ENCODE results near the gene PERM1. TPM values are rescaled to one million over a fixed set of nuclear protein-coding genes. Genes with fewer than 3 reads are reported as not detected.

Gene PERM1
- total RNA-seq, 1 donor from 2014 or later: not detected

DNA sequence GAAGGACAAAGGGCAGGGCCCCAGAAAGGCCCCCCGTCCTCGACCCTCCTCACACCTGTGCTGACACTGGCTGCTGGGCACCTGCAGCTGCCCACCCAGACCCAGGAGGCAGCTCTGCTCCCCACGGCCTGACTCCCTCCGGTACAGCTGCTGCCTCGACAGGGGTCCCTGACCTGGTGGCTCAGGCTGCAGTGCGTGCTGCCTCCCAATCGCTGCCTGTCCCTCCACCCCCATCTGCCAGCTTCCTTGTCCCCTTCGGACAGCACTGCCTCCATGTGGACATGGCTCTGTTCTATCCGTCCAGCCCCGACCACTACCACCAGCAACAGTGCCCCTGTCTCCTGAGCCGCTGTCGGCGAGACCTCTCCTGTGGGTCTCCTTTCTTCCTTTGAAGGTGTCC lies 27.0 kb downstream of the PERM1 start:
- H3K4me1 ChIP-seq: peaks cover 19% of the 10 kb centered on the region
- DNase-seq (no peak), ATAC-seq (no peak)
- no peak overlapping the region for H3K27ac ChIP-seq
- no peaks in the 10 kb centered on the region for H3K9me3 ChIP-seq
- intact Hi-C loops (cut with DNase I): no loop called here
- H3K4me3 ChIP-seq: no peak overlapping the region
- no peak for TF ChIP-seq CTCF (IDR thresholded peaks at IDR 0.05)
- H3K27me3 ChIP-seq (ENCODE audit: low read depth): no peaks in the 10 kb centered on the region
- H3K36me3 ChIP-seq: peaks cover 71% of the 10 kb centered on the region

DNA sequence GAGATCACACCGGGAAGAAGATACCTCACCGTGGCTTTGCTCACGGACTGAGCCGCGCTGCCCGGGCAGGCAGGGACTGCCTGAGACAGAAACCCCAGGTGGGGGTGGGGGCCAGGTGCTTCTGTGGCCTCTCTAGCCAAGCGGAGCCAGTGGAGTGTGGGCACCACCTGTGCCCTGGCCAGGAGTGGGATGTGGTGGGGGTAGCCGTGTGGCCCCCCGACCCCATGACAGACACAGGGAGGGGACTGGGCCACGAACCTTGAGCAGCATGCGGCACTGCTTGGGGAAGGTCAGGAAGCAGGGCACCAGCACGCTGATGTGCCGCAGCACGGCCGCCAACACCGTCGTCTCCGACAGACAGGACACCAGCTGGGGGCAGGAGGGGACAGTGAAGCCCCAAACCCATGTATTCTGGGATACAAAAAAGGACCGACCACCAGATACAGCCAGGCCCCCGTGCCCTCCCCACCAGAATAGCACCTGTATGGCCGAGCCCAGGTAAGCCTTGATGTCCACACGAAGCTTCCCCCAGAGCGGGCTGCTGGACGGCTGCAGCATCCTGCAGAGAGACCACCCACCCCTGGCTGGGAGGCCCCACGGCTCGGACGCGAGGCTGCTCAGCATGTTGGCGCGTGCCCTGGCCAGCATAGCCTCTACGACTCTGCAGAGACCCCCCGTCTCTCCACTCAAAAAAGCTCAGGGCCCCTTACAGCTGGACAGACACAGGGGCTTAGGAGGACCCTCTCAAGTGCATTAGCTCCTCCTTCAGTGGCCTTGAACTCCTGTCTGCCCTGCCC lies 28.2 kb downstream of the PERM1 start:
- Histone ChIP-seq H3K27me3 (ENCODE audit: low read depth) (no peaks in the 10 kb centered on the region), H3K4me3 (no peak overlapping the region), H3K27ac (no peak overlapping the region), H3K36me3 (peaks cover 83% of the 10 kb centered on the region), H3K4me1 (peaks cover 14% of the 10 kb centered on the region), H3K9me3 (no peaks in the 10 kb centered on the region)
- intact Hi-C loops (cut with DNase I): no loop called here
- no peak for ATAC-seq
- TF ChIP-seq CTCF (IDR thresholded peaks at IDR 0.05): no peak
- DNase-seq: no peak

- intact Hi-C loops (cut with DNase I): no loop called here
Measured at GRCh38 chr1:952603-953002, 29.3 kb downstream of the PERM1 start.

GRCh38 chr1:952201-952600 lies 29.7 kb downstream of the PERM1 start:
- Histone ChIP-seq H3K36me3 (peaks cover 98% of the 10 kb centered on the region), H3K27me3 (ENCODE audit: low read depth) (no peaks in the 10 kb centered on the region), H3K27ac (no peak overlapping the region), H3K9me3 (no peaks in the 10 kb centered on the region), H3K4me3 (no peak overlapping the region), H3K4me1 (peaks cover under 1% of the 10 kb centered on the region)
- DNase-seq (no peak), ATAC-seq (no peak)
- TF ChIP-seq CTCF (IDR thresholded peaks at IDR 0.05): no peak
- intact Hi-C loops (cut with DNase I): no loop called here

More at GRCh38 chr1:952603-953002, 29.3 kb downstream of the PERM1 start:
- ATAC-seq (no peak), DNase-seq (no peak)
- TF ChIP-seq CTCF (IDR thresholded peaks at IDR 0.05): no peak
- no peaks in the 10 kb centered on the region for H3K27me3 ChIP-seq (ENCODE audit: low read depth)
- H3K4me3 ChIP-seq: no peak overlapping the region
- H3K9me3 ChIP-seq: no peaks in the 10 kb centered on the region
- peaks cover 5% of the 10 kb centered on the region for H3K4me1 ChIP-seq
- H3K27ac ChIP-seq: no peak overlapping the region
- peaks cover 94% of the 10 kb centered on the region for H3K36me3 ChIP-seq

DNA sequence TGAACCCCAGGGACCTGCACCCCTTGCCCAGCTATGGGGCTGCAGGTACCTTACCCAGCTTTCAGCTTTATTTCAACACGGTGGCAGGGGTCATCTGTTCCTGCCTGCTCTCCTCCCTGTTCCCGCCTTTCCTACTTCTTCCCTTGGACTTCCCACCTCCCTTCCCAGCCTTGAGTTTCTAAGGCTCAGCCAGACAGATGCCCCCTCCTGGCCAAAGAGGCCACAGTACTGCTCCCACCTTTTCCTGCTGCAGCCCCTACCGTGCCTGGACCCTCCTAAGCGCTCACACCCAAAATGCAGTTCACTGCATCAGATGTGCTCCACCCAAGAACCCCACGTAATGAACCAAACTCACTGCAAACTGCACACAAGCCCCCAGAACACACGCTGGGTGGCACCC lies 30.5 kb downstream of the PERM1 start:
- intact Hi-C loops (cut with DNase I): no loop called here
- ATAC-seq (no peak), DNase-seq (no peak)
- Histone ChIP-seq H3K36me3 (peaks cover 99% of the 10 kb centered on the region), H3K9me3 (no peaks in the 10 kb centered on the region), H3K4me3 (no peak overlapping the region), H3K27ac (no peak overlapping the region), H3K27me3 (ENCODE audit: low read depth) (no peaks in the 10 kb centered on the region), H3K4me1 (no peaks in the 10 kb centered on the region)
- TF ChIP-seq CTCF (IDR thresholded peaks at IDR 0.05): peak; percentile 8
